Activated naive CD4-positive, alpha-beta T cell treated with anti-CD3 and anti-CD28 coated beads, Interleukin-2, amount 10 ng/mL, durations not matched to agents 7 days and 5 days (primary cell): ENCODE data around the gene PPIG.
"Not testable (repeated sequence)": the region's sequence is repeated elsewhere in the genome, so short reads cannot be mapped to it uniquely, and the experiment has no call there.

Experiments
- CTCF ChIA-PET: fragments of 350-600 bp; sonication (Branson Sonifier 250); formaldehyde crosslinking; loops from one replicate; lab custom pipeline; 2021; ENCODE audit warnings: antibody characterized with exemption; lab: Charles Lee
- DNase-seq: peaks from one replicate; pipeline ENCODE4 v3.0.0-alpha.2; 2020
- H3K27ac Mint-ChIP-seq: one replicate; pipeline ENCODE4 v1.8.0; 2021; ENCODE audit warnings: mild to moderate bottlenecking, moderate library complexity, mixed read lengths
- H3K27me3 Mint-ChIP-seq: one replicate; pipeline ENCODE4 v1.8.0; 2021; ENCODE audit warnings: mild to moderate bottlenecking, mixed read lengths
- H3K36me3 Mint-ChIP-seq: one replicate; pipeline ENCODE4 v1.8.0; 2021; ENCODE audit warnings: mixed read lengths
- H3K4me1 Mint-ChIP-seq: one replicate; pipeline ENCODE4 v1.8.0; 2021; ENCODE audit warnings: mixed read lengths
- H3K4me3 Mint-ChIP-seq: one replicate; pipeline ENCODE4 v1.8.0; 2021; ENCODE audit warnings: mild to moderate bottlenecking, moderate library complexity, mixed read lengths
- H3K9me3 Mint-ChIP-seq: one replicate; pipeline ENCODE4 v1.8.0; 2021; ENCODE audit warnings: mixed read lengths

PPIG gene

GRCh38 chr2:169684135-169684565, 100.0 kb downstream of the PPIG start:
- H3K36me3 Mint-ChIP-seq: no peaks in the 10 kb centered on the region
- CTCF ChIA-PET: interaction anchor here (1.3 kb wide), 1 partner anchor 10 kb away, joined by 3 read pairs; the partner anchor contains the start of genes CFAP210 and PHOSPHO2
- H3K4me3 Mint-ChIP-seq: no peak overlapping the region
- peaks cover 15% of the 10 kb centered on the region for H3K27me3 Mint-ChIP-seq
- peaks cover 7% of the 10 kb centered on the region for H3K9me3 Mint-ChIP-seq
- H3K27ac Mint-ChIP-seq: no peak overlapping the region
- H3K4me1 Mint-ChIP-seq: no peaks in the 10 kb centered on the region
- DNase-seq: no peak

GRCh38 chr2:169684712-169685111, 100.6 kb downstream of the PPIG start:
- peaks cover 15% of the 10 kb centered on the region for H3K27me3 Mint-ChIP-seq
- H3K9me3 Mint-ChIP-seq, DNase-seq, H3K4me3 Mint-ChIP-seq, H3K27ac Mint-ChIP-seq, H3K4me1 Mint-ChIP-seq, CTCF ChIA-PET, H3K36me3 Mint-ChIP-seq: not testable (repeated sequence)

DNA sequence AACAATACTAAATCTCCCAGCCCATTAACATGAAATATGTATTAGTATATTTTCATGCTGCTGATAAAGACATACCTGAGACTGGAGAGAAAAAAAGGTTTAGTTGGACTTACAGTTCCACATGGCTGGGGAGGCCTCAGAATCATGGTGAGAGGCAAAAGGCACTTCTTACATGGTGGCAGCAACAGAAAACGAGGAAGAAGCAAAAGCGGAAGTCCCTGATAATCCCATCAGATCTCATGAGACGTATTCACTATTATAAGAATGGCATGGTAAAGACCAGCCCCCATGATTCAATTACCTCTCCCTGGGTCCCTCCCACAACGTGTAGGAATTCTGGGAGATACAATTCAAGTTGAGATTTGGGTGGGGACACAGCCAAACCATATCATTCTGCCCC, 102.7 kb downstream of the PPIG start:
- H3K4me3 Mint-ChIP-seq, CTCF ChIA-PET, H3K36me3 Mint-ChIP-seq, H3K27ac Mint-ChIP-seq, H3K4me1 Mint-ChIP-seq, DNase-seq: not testable (repeated sequence)
- Mint-ChIP-seq H3K27me3 (peaks cover 27% of the 10 kb centered on the region), H3K9me3 (peaks cover 13% of the 10 kb centered on the region)

GRCh38 chr2:169687943-169688342, 103.8 kb downstream of the PPIG start:
- DNase-seq, H3K36me3 Mint-ChIP-seq, H3K4me3 Mint-ChIP-seq, H3K4me1 Mint-ChIP-seq, CTCF ChIA-PET, H3K27ac Mint-ChIP-seq: not testable (repeated sequence)
- H3K9me3 Mint-ChIP-seq: peaks cover 13% of the 10 kb centered on the region
- H3K27me3 Mint-ChIP-seq: peaks cover 34% of the 10 kb centered on the region

- peaks cover 13% of the 10 kb centered on the region for H3K9me3 Mint-ChIP-seq
- CTCF ChIA-PET: no interaction called here
- peaks cover 22% of the 10 kb centered on the region for H3K4me1 Mint-ChIP-seq
Measured at GRCh38 chr2:169690958-169691357, 106.8 kb downstream of the PPIG start.

More at GRCh38 chr2:169690958-169691357, 106.8 kb downstream of the PPIG start:
- H3K4me3 Mint-ChIP-seq: no peak overlapping the region
- no peak for DNase-seq
- peaks cover 2% of the 10 kb centered on the region for H3K36me3 Mint-ChIP-seq
- peaks cover 40% of the 10 kb centered on the region for H3K27me3 Mint-ChIP-seq
- H3K27ac Mint-ChIP-seq: no peak overlapping the region
